A549 (cell line): ENCODE measurements around the gene CAPN13. TPM values are rescaled to one million over a fixed set of nuclear protein-coding genes. Genes with fewer than 3 reads are reported as not detected.

Source experiments
- ATAC-seq, 2 experiments: fragments of 200-7000 bp in 1 of 2; fragments of >200 bp in 1 of 2; cut with Nextera tagmentation in 1 of 2; cut with Tn5 transposase in 1 of 2; 3 replicates each; pipeline versions ENCODE4 v1.8.0 to v1.9.1; 2018 to 2020; ENCODE audit warnings: mild to moderate bottlenecking in 1 of 2, moderate library complexity in 1 of 2
- CTCF ChIA-PET: fragments of 300-600 bp; sonication (Branson Sonifier 250); formaldehyde crosslinking; extraction: SDS; loops from one replicate; lab custom pipeline; 2021; ENCODE audit warnings: antibody characterized with exemption, inconsistent platforms; lab: Yijun Ruan, JAX
- POLR2A ChIA-PET: fragments of 350-600 bp; formaldehyde crosslinking; extraction: SDS; loops from one replicate; lab custom pipeline; 2021; ENCODE audit warnings: antibody characterized with exemption, inconsistent platforms; lab: Yijun Ruan, JAX
- DNase-seq, 2 experiments: peaks; one replicate each; pipeline versions ENCODE4 v3.0.0 to v3.0.0-alpha.2; 2011 to 2016; ENCODE audit warnings: low read depth in 1 of 2, low spot score in 1 of 2
- FAIRE-seq: peaks from 2 replicates; lab custom pipeline; 2011; peaks lifted over from hg19 to GRCh38; lab: Jason Lieb, UNC
- H3K27ac ChIP-seq, 2 experiments: fragments of >200 bp; sonication (Bioruptor Twin); formaldehyde crosslinking; 3 replicates each; pipeline ENCODE4 v1.5.1; 2016 to 2017
- H3K4me1 ChIP-seq: fragments of >200 bp; sonication (Bioruptor Twin); formaldehyde crosslinking; 3 replicates; pipeline ENCODE4 v1.6.1; 2016
- H3K4me2 ChIP-seq: fragments of >200 bp; sonication (Bioruptor Twin); formaldehyde crosslinking; 3 replicates; pipeline ENCODE4 v1.6.1; 2016
- H3K4me3 ChIP-seq: fragments of >200 bp; sonication (Bioruptor Twin); formaldehyde crosslinking; 3 replicates; pipeline ENCODE4 v1.5.1; 2016
- H3K9me3 ChIP-seq: fragments of >200 bp; sonication (Bioruptor Twin); formaldehyde crosslinking; 3 replicates; pipeline ENCODE4 v1.6.1; 2016
- CBX2 ChIP-seq: fragments of 200-600 bp; sonication (generic); IDR thresholded peaks from 2 replicates; pipeline ENCODE4 v1.6.1; 2016; ENCODE audit warnings: low read depth, mild to moderate bottlenecking, borderline replicate concordance
- CEBPB ChIP-seq, 2 experiments: fragments of >200 bp in 1 of 2; sonication (Bioruptor Twin) in 1 of 2; formaldehyde crosslinking in 1 of 2; IDR thresholded peaks; 2 replicates each; pipeline ENCODE4 v1.6.1; 2012 to 2016
- CHD4 ChIP-seq: fragments of 200-600 bp; sonication (generic); IDR thresholded peaks from 2 replicates; pipeline ENCODE4 v1.6.1; 2016; ENCODE audit warnings: antibody characterized with exemption, mild to moderate bottlenecking, borderline replicate concordance
- EHF ChIP-seq: fragments of 250-450 bp; sonication (Bioruptor Pico); IDR thresholded peaks from 2 replicates; pipeline ENCODE4 v1.5.0; 2020; ENCODE audit warnings: mild to moderate bottlenecking
- EHMT2 ChIP-seq: fragments of 200-600 bp; sonication (generic); IDR thresholded peaks from 2 replicates; pipeline ENCODE4 v1.6.1; 2016; ENCODE audit warnings: antibody characterized with exemption, low read depth, mild to moderate bottlenecking, moderate library complexity
- EP300 ChIP-seq, 2 experiments: fragments of >200 bp; sonication (Bioruptor Twin); formaldehyde crosslinking; IDR thresholded peaks; 2 replicates in 1 of 2; 3 replicates in 1 of 2; pipeline ENCODE4 v1.6.1; 2016 to 2017
- HDAC2 ChIP-seq: fragments of 200-600 bp; sonication (generic); IDR thresholded peaks from 2 replicates; pipeline ENCODE4 v1.6.1; 2016
- HEYL ChIP-seq: fragments of 250-450 bp; sonication (Bioruptor Pico); IDR thresholded peaks from 2 replicates; pipeline ENCODE4 v1.8.0; 2021; ENCODE audit warnings: mild to moderate bottlenecking, moderate library complexity
- HOXB13 ChIP-seq: fragments of 250-450 bp; sonication (Bioruptor Pico); IDR thresholded peaks from 2 replicates; pipeline ENCODE4 v1.5.0; 2020; ENCODE audit warnings: low read depth, mild to moderate bottlenecking, moderate library complexity
- JUN ChIP-seq, 2 experiments: fragments of >200 bp; sonication (Bioruptor Twin); formaldehyde crosslinking; IDR thresholded peaks; 2 replicates in 1 of 2; 3 replicates in 1 of 2; pipeline ENCODE4 v1.6.1; 2016 to 2017
- KDM5A ChIP-seq: fragments of 200-600 bp; sonication (generic); IDR thresholded peaks from 2 replicates; pipeline ENCODE4 v1.6.1; 2016; ENCODE audit warnings: antibody characterized with exemption, mild to moderate bottlenecking
- NFE2L2 ChIP-seq: fragments of 150-350 bp; conservative IDR thresholded peaks from 2 replicates; pipeline ENCODE4 v1.6.1; 2014; ENCODE audit warnings: low read length
- NPAS2 ChIP-seq: fragments of 250-450 bp; sonication (Bioruptor Pico); IDR thresholded peaks from 2 replicates; pipeline ENCODE4 v1.8.0; 2022; ENCODE audit warnings: mild to moderate bottlenecking, moderate library complexity, borderline replicate concordance
- NR3C1 ChIP-seq: fragments of >200 bp; sonication (Bioruptor Twin); formaldehyde crosslinking; IDR thresholded peaks from 3 replicates; pipeline ENCODE4 v1.6.1; 2017
- PBX3 ChIP-seq: IDR thresholded peaks from 2 replicates; pipeline ENCODE4 v1.6.1; 2012
- POLR2A ChIP-seq: IDR thresholded peaks from 2 replicates; pipeline ENCODE4 v1.6.1; 2012; ENCODE audit warnings: mild to moderate bottlenecking, low read length
- POLR2AphosphoS2 ChIP-seq: conservative IDR thresholded peaks from 2 replicates; pipeline ENCODE4 v1.6.1; 2012; ENCODE audit warnings: low read length, improper control_type of control experiment, inconsistent platforms
- RAD21 ChIP-seq, 2 experiments: fragments of >200 bp in 1 of 2; sonication (Bioruptor Twin) in 1 of 2; formaldehyde crosslinking in 1 of 2; IDR thresholded peaks in 1 of 2; conservative IDR thresholded peaks in 1 of 2; 2 replicates in 1 of 2; 3 replicates in 1 of 2; pipeline ENCODE4 v1.6.1; 2012 to 2018; ENCODE audit warnings: inconsistent platforms in 1 of 2
- TP53 ChIP-seq: fragments of 250-450 bp; sonication (Bioruptor Pico); IDR thresholded peaks from 2 replicates; pipeline ENCODE4 v1.5.0; 2021; ENCODE audit warnings: mild to moderate bottlenecking, moderate library complexity
- ZFP36 ChIP-seq: fragments of 450-650 bp; IDR thresholded peaks from 2 replicates; pipeline ENCODE4 v1.6.1; 2014; ENCODE audit warnings: borderline replicate concordance; ENCODE audit not compliant: partially characterized antibody
- WGBS: methylation state at CpG from one replicate; pipeline ENCODE4 v1.1.6; 2017; ENCODE audit errors: missing lambda C conversion rate; 5-methylcytosine and 5-hydroxymethylcytosine counted together
- polyA plus RNA-seq, 4 experiments: library from polyadenylated mRNA; depleted of rRNA in 3 of 4; stranded (reverse); fragments of >200 nt; fragmentation: RNase III in 1 of 4; extraction: RNeasy Plus Mini Kit Qiagen cat#74134 plus additional on column Dnase treatment in 1 of 4; gene quantifications; 2 replicates in 3 of 4; 3 replicates in 1 of 4; pipeline ENCODE4 v1.2.3, GENCODE V29; 2011 to 2017

The CAPN13 gene
- polyA plus RNA-seq, 2 of the 4 experiments (the other 2 are of a cell fraction) = 0.08 to 0.18 TPM

- H3K4me2 ChIP-seq = no peak overlapping the region
- H3K4me3 ChIP-seq = no peak overlapping the region
- ChIA-PET POLR2A (no interaction called here), CTCF (interaction anchor here (0.9 to 3.7 kb wide), 7 partner anchors 8 to 599 kb away, joined by 3 to 26 read pairs (median 4); partner anchors contain the start of gene GALNT14)
- FAIRE-seq (no peak), ATAC-seq (no peak; a peak in 1 of 6 replicates), DNase-seq (no peak)
- no peaks in the 10 kb centered on the region for H3K9me3 ChIP-seq
- no peak overlapping the region for H3K27ac ChIP-seq
- 55% methylated on average over 16 of the region's 16 CpGs for WGBS
- TF ChIP-seq EHF (CRISPR knock-in tag) (no peak), ZFP36 (no peak), TP53 (CRISPR knock-in tag) (no peak), POLR2AphosphoS2 (no peak)
- no peaks in the 10 kb centered on the region for H3K4me1 ChIP-seq
Measured at GRCh38 chr2:30730736-30731647, 76.3 kb downstream of the CAPN13 start.

GRCh38 chr2:30729031-30729430 is 78.2 kb downstream of the CAPN13 start:
- POLR2A ChIA-PET = no interaction called here
- TF ChIP-seq ZFP36 (no peak), EHMT2 (no peak), CEBPB (IDR thresholded peaks at IDR 0.05) (no peak), CBX2 (no peak), KDM5A (no peak), NPAS2 (CRISPR knock-in tag) (no peak), NFE2L2 (no peak)
- TF ChIP-seq, all 56 proteins: peak for 0
- ATAC-seq (no peak), FAIRE-seq (no peak), DNase-seq (no peak)
- H3K9me3 ChIP-seq = no peaks in the 10 kb centered on the region
- no peak overlapping the region for H3K4me3 ChIP-seq
- WGBS = 71% methylated on average over 5 of the region's 5 CpGs
- no peak overlapping the region for H3K4me2 ChIP-seq
- no peak overlapping the region for H3K27ac ChIP-seq
- H3K4me1 ChIP-seq = no peaks in the 10 kb centered on the region
- CTCF ChIA-PET = interaction anchor here (1.2 to 3.7 kb wide), 2 partner anchors 16 to 21 kb away, joined by 3 to 26 read pairs; no protein-coding TSS in a partner anchor

GRCh38 chr2:30722936-30723725 is 84.1 kb downstream of the CAPN13 start:
- no peaks in the 10 kb centered on the region for H3K4me1 ChIP-seq
- H3K4me2 ChIP-seq = no peak overlapping the region
- FAIRE-seq (no peak), DNase-seq (no peak), ATAC-seq (no peak)
- CTCF ChIA-PET = interaction anchor here (0.8 to 7.6 kb wide), 6 partner anchors 9 to 558 kb away, joined by 3 to 72 read pairs (median 4); no protein-coding TSS in a partner anchor
- POLR2A ChIA-PET = no interaction called here
- WGBS = 9% methylated on average over 4 of the region's 4 CpGs
- TF ChIP-seq KDM5A = no peak
- TF ChIP-seq NR3C1 = no peak
- TF ChIP-seq HOXB13 = no peak
- no peak for TF ChIP-seq POLR2A
- TF ChIP-seq RAD21 (conservative IDR thresholded peaks at IDR 0.05 in 1 of 2, IDR thresholded peaks at IDR 0.05 in 1 of 2) = no peak
- no peak for TF ChIP-seq JUN (IDR thresholded peaks at IDR 0.05)
- no peak for TF ChIP-seq HDAC2
- no peak for TF ChIP-seq EP300 (IDR thresholded peaks at IDR 0.05)
- TF ChIP-seq PBX3 = no peak
- no peak for TF ChIP-seq HEYL (CRISPR knock-in tag)
- TF ChIP-seq CHD4 = no peak
- no peak for TF ChIP-seq EHF (CRISPR knock-in tag)
- no peak overlapping the region for H3K4me3 ChIP-seq
- no peak overlapping the region for H3K27ac ChIP-seq
- H3K9me3 ChIP-seq = peaks cover 3% of the 10 kb centered on the region; the same call in 2 of the 3 replicates
